ENCODE measurements around the gene TM9SF4.

Gene TM9SF4

GRCh38 chr20:32109392-32110172 is at the start of gene TM9SF4:
TM9SF4 (plus strand) TSS chr20:32109714; CDS start chr20:32109741, 27 bp downstream.
- DNase-seq: peak; percentile 92

GRCh38 chr20:32062776-32063170 is 46.7 kb upstream of the TM9SF4 start:
- peak; percentile 13 for DNase-seq

DNA sequence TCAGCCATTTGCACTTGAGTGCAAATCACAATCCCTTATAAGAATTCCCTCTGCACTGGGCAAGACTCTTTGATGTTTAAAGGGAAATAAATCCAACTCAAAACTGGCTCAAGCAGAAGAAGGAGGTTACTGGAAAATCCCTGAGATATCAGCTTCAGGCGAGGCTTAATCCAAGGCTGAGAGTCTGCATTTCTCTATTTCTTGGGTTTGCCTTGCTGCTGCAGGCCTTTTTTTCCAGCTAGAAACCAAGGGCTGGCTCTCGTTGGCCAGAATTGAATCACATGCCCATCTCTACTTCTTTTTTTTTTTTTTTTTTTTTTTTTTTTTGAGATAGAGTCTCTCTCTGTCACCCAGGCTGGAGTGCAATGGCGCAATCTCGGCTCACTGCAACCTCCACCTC is 45.8 kb upstream of the TM9SF4 start:
- no peak for DNase-seq

DNA sequence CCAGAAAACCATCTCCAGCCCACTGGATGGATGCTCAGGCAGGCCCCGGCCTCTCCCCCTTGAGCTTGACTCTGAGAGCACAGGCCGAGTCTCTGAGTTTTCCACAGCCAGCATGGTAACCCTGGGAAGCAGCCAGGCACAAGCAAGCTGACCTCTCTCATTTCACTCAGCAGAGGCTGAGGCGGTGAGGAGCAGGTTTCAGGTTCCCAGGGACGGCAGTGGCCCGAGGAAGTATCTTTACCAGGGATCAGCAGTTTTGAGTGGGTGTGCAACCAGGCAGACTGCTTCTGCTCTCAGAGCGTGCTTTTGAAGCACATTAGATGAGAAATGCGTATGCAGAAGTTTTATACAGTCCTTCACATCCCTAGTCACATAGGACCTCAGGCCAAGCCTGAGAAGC is 44.8 kb upstream of the TM9SF4 start:
- DNase-seq: no peak

DNA sequence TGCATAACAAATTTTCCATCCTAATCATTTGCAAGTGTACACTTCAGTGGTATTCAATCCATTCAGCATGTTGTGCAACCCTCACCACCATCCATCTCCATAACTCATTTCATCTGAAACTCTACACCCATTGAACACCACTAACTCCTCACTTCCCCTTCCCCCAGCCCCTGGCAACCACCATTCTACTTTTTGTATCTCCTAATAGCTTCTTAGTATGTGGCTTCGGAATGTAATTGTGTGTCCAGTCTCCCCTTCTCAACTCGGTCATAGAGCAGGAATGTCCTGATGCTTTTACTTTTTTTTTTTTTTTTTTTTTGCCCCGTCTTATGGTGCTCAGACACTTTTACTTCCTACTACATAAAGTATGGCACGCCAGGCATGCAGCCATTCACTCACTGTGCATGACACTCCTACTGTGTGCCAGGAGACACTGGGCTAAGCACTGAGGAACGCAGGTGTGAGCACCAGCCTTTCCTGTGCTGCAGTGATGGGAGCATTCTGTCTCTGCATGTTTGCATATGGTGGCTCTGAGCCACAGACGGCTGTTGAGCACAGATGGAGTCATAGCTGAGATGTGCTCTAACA is 42.2 kb upstream of the TM9SF4 start:
- DNase-seq: no peak

- DNase-seq: no peak
These were observed 41.3 kb upstream of the TM9SF4 start for GRCh38 chr20:32068174-32068573.

GRCh38 chr20:32069711-32070110 is 39.8 kb upstream of the TM9SF4 start:
- DNase-seq: no peak

- DNase-seq: no peak
These were observed 39.2 kb upstream of the TM9SF4 start for GRCh38 chr20:32070282-32070681.

GRCh38 chr20:32070690-32071213 is 38.8 kb upstream of the TM9SF4 start:
- DNase-seq: no peak

GRCh38 chr20:32071395-32072167 is 37.9 kb upstream of the TM9SF4 start:
- DNase-seq: no peak

GRCh38 chr20:32072168-32072750 is 37.3 kb upstream of the TM9SF4 start:
- DNase-seq: no peak

GRCh38 chr20:32075534-32075933 is 34.0 kb upstream of the TM9SF4 start:
- DNase-seq: no peak

DNA sequence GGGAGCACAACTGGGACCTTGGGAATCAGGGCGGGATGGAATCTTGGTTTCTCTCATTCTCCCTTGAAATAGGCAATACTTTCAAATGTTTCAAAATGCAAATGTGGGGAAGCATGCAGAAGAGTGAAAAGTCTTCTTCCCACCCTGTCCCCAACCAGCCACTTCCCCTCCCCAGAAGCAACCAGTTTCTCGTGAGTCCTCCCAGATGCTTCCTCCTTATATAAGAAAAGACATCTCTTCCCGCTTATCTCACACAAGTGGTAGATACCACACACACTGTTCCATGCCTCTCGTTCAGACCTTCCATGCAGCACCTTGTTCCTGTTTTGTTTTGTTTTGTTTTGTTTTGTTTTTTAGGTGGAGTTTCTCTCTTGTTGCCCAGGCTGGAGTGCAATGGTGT is 32.3 kb upstream of the TM9SF4 start:
- DNase-seq: no peak

- no peak for DNase-seq
These were observed 31.2 kb upstream of the TM9SF4 start for GRCh38 chr20:32078322-32078721.

- no peak for DNase-seq
These were observed 30.7 kb upstream of the TM9SF4 start for GRCh38 chr20:32078791-32079190.

GRCh38 chr20:32079655-32080109 is 29.8 kb upstream of the TM9SF4 start:
- DNase-seq: no peak

DNA sequence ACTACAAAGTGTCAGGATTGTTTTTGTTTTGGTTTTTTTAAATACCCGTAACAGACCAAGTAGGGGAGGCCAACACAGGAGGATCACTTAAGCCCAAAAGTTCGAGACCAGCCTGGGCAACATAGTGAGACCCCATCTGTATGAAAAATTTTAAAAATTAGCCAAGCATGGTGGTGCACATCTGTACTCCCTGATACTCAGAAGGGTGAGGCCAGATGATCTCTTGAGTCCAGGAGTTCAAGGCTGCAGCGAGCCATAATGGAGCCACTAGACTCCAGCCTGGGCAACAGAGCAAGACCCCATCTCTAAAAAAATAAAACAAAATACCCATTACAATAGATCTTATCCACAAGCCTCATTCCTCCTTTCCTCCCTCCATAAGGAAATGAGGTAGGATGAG is 28.7 kb upstream of the TM9SF4 start:
- DNase-seq: no peak

GRCh38 chr20:32083469-32083868 is 26.0 kb upstream of the TM9SF4 start:
- no peak for DNase-seq

DNA sequence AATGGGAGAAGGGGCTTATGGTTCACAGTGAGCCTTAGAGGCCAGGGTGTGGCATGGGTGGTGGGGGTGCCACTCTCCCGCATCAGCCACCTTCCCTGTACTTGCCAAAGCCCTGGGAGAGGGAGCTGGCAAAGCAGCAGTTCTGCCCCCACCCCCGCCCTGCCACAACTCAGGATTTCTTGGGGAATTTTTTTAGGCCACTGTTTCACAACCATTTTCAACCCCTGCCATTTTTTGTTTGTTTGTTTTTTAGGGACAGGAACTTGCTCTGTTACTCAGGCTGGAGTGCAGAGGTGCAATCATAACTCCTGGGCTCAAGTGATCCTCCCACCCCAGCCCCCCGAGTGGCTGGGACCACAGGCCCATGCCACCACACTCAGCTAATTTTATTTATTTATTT is 22.4 kb upstream of the TM9SF4 start:
- DNase-seq: no peak

DNA sequence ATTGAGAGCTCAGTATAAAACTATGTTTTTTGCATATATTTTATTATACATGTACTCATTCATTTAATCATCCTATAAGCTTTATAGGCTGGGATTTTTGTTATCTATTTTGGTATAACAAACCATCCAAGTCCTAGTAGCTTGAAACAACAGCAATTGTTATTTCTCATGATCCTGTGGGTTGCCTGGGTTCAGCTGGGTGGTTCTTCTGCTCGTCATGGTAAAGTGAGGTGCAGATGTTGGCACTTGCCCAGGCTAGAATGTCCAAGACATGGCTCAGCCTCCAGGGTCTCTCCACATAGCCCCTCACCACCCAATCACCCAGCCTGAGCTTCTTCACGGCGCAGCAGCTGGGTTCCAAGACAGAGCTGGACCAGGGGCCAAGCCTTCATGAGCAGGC is 20.8 kb upstream of the TM9SF4 start:
- DNase-seq: no peak

- no peak for DNase-seq
These were observed 19.7 kb upstream of the TM9SF4 start for GRCh38 chr20:32089637-32090362.

DNA sequence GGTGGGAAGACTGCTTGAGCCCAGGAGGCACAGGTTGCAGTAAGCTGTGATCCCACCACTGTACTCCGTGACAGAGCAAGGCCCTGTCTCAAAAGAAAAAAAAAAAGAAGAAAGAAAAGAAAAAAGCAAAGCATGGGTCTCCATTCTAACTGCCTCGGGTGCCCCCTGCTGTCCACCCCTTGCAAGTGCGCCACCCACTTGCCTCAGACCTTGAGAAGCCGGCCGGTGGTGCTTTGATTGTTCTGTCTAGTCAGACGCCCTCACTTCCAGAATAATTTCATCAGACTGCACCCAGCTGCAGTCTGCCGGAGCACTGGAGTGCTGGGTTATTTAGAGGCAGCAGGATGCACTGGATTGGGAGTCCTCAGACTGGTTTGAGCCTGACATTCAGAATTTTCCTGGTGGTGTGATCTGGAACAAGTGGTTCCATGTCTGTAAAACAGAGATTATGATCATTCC is 17.6 kb upstream of the TM9SF4 start:
- peak; percentile 89 for DNase-seq
